Measurements from ENCODE around the gene ECPAS. TPM values are rescaled to one million over a fixed set of nuclear protein-coding genes. Genes with fewer than 3 reads are reported as not detected.
A peak's percentile ranks its signal among the peaks of the same experiment; 100 is the strongest.

ECPAS gene
- total RNA-seq, 1 experiment from 2014 or later: 69.4 TPM

- BruUV-seq (replicated peaks): no TSS peak
- CTCF ChIA-PET: interaction anchor here (0.5 kb wide), 1 partner anchor 296 kb away, joined by 3 read pairs; no protein-coding TSS in a partner anchor
- Histone ChIP-seq H3K4me1 (ENCODE audit: control insufficient read depth, insufficient read depth, low read length) (no peaks in the 10 kb centered on the region), H3K36me3 (ENCODE audit: control insufficient read depth, insufficient read depth, low read length) (peaks cover 16% of the 10 kb centered on the region; the same call in 1 of the 2 replicates), H3K4me3 (ENCODE audit: low read depth in 2 of 2, low read length in 2 of 2) (no peak overlapping the region), H3K27me3 (ENCODE audit: control insufficient read depth, insufficient read depth, low read length) (no peaks in the 10 kb centered on the region), H3K27ac (ENCODE audit: low read length) (no peak overlapping the region), H3K9me3 (ENCODE audit: control insufficient read depth, insufficient read depth, low read depth, low read length) (no peaks in the 10 kb centered on the region)
- in situ Hi-C loops (cut with HindIII; ENCODE audit: low pct_unique_long_range_greater_than_20kb, low sequenced_read_pairs): no loop called here
- no peak for DNase-seq (ENCODE audit: low read depth, low spot score)
- intact Hi-C loops (cut with micrococcal nuclease; ENCODE audit: unreplicated experiment): no loop called here
- POLR2A ChIA-PET: no interaction called here
- ATAC-seq: no peak
- no peak for TF ChIP-seq POLR2AphosphoS5 (IDR thresholded peaks at IDR 0.05; ENCODE audit: low read depth, low read length)
- no peak for TF ChIP-seq REST (IDR thresholded peaks at IDR 0.05; ENCODE audit: insufficient read depth in 1 of 2, low read depth in 2 of 2, low read length in 1 of 2)
- no peak for TF ChIP-seq TCF7L2 (IDR thresholded peaks at IDR 0.05; ENCODE audit: low read depth, low read length)
- TF ChIP-seq SIN3A (IDR thresholded peaks at IDR 0.05; ENCODE audit: borderline replicate concordance, insufficient read depth, low read depth, low read length): no peak
- TF ChIP-seq, protein P1, sequence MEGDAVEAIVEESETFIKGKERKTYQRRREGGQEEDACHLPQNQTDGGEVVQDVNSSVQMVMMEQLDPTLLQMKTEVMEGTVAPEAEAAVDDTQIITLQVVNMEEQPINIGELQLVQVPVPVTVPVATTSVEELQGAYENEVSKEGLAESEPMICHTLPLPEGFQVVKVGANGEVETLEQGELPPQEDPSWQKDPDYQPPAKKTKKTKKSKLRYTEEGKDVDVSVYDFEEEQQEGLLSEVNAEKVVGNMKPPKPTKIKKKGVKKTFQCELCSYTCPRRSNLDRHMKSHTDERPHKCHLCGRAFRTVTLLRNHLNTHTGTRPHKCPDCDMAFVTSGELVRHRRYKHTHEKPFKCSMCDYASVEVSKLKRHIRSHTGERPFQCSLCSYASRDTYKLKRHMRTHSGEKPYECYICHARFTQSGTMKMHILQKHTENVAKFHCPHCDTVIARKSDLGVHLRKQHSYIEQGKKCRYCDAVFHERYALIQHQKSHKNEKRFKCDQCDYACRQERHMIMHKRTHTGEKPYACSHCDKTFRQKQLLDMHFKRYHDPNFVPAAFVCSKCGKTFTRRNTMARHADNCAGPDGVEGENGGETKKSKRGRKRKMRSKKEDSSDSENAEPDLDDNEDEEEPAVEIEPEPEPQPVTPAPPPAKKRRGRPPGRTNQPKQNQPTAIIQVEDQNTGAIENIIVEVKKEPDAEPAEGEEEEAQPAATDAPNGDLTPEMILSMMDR (IDR thresholded peaks at IDR 0.05): no peak
These were observed 52.5 kb downstream of the ECPAS start for GRCh38 chr9:111431684-111432083.

GRCh38 chr9:111429175-111429574 lies 55.0 kb downstream of the ECPAS start:
- Histone ChIP-seq H3K27ac (ENCODE audit: low read length) (no peak overlapping the region), H3K9me3 (ENCODE audit: control insufficient read depth, insufficient read depth, low read depth, low read length) (no peaks in the 10 kb centered on the region), H3K27me3 (ENCODE audit: control insufficient read depth, insufficient read depth, low read length) (no peaks in the 10 kb centered on the region), H3K4me1 (ENCODE audit: control insufficient read depth, insufficient read depth, low read length) (no peaks in the 10 kb centered on the region), H3K4me3 (ENCODE audit: low read depth in 2 of 2, low read length in 2 of 2) (no peak overlapping the region), H3K36me3 (ENCODE audit: control insufficient read depth, insufficient read depth, low read length) (peaks cover 21% of the 10 kb centered on the region)
- ChIA-PET POLR2A (no interaction called here), CTCF (interaction anchor here (0.7 kb wide), 1 partner anchor 53 kb away, joined by 3 read pairs; no protein-coding TSS in a partner anchor)
- in situ Hi-C loops (cut with HindIII; ENCODE audit: low pct_unique_long_range_greater_than_20kb, low sequenced_read_pairs): no loop called here
- BruUV-seq (replicated peaks): no TSS peak
- DNase-seq (ENCODE audit: low read depth, low spot score) (peak; percentile 4), ATAC-seq (no peak)
- intact Hi-C loops (cut with micrococcal nuclease; ENCODE audit: unreplicated experiment): no loop called here
- TF ChIP-seq POLR2AphosphoS5 (IDR thresholded peaks at IDR 0.05; ENCODE audit: low read depth, low read length) (no peak), REST (IDR thresholded peaks at IDR 0.05; ENCODE audit: insufficient read depth in 1 of 2, low read depth in 2 of 2, low read length in 1 of 2) (no peak), TCF7L2 (IDR thresholded peaks at IDR 0.05; ENCODE audit: low read depth, low read length) (no peak), SIN3A (IDR thresholded peaks at IDR 0.05; ENCODE audit: borderline replicate concordance, insufficient read depth, low read depth, low read length) (no peak)
- TF ChIP-seq, protein P1 (IDR thresholded peaks at IDR 0.05): no peak
